NCI-H2227 (cell line): Measurements from ENCODE around the gene CPPED1.

Experiments
- DNase-seq: peaks from one replicate; lab custom pipeline; 2025; ENCODE audit not compliant: unreplicated experiment; lab: John Stamatoyannopoulos, UW

The CPPED1 gene

DNA sequence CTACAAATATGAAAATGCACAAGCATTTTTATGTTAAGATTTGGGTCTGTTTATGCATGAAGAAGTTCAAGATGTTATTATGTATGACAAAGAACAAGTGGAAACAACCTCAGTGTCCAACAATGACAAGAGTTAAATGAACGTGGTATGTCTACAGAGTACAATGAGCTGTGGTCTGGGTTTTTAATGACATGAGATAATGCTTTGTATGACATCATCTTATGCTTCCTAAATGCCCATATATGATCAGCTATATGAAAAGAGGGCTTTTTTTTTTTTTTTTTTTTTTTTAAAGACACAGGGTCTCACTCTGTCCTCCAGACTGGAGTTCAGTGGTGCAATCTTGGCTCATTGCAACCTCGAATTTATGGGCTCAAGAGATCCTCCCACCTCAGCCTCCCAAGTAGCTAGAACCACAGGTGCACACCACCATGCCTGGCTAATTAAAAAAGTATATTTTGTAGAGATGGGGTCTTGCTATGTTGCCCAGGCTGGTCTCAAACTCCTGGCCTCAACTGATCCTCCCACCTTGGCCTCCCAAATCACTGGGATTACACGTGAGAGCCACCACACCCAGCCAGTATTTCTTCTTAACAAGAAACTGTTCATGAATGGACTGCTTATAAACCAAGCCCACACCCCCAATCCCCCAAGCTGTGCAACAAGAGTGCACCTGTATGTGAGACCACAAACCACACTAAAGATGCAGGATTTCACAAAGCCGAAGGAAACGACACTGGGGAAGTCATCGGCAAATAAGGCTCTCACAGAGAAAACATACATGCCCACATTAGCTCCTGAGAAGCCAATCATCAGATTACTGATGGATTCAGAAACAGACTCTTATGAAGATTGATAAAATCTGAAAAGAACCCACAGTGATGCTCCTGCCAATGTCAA lies 114.5 kb downstream of the CPPED1 start:
- DNase-seq = no peak

DNA sequence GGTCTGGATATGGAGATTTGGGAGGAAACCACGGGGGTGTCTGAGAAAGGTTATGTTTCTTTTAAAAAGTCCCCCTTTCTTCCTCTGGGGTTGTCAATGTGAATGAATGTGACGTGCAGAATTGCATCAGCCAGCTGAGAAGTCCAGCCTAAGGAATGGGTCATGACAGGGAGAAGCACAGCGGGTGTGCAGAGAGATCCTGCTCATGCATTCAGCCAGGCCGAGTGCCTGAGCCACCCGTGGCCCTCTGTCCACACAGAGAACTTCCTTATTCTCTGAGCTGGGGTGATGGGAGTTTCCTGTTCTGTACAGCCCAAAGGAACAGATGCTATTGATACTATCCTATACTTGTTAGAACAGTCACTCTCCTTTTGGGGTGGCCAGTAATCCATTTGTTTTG lies 117.9 kb downstream of the CPPED1 start:
- DNase-seq = no peak

GRCh38 chr16:12682432-12683165 lies 121.1 kb downstream of the CPPED1 start:
- no peak for DNase-seq

GRCh38 chr16:12681653-12682052 lies 122.0 kb downstream of the CPPED1 start:
- no peak for DNase-seq

- DNase-seq = no peak
These were observed 123.2 kb downstream of the CPPED1 start for GRCh38 chr16:12680531-12680930.

- no peak for DNase-seq
These were observed 123.9 kb downstream of the CPPED1 start for GRCh38 chr16:12679660-12680272.

- DNase-seq = no peak
These were observed 124.7 kb downstream of the CPPED1 start for GRCh38 chr16:12678983-12679382.

DNA sequence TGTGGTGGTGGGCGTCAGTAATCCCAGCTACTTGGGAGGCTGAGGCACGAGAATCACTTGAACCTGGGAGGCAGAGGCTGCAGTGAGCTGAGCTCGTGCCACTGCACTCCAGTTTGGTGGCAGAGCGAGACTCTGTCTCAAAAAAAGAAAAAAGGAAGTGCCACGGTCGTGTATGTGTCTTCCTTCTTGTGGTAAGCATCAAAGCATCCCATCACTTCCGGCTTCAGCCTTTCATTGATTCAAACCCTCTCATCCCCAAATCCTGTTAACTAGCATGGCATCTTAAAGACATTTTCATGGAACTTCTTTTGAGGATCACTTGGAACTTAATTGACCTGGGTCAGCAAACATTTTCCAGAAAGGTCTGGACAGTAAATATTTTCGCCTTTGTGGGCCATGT lies 126.2 kb downstream of the CPPED1 start:
- no peak for DNase-seq

DNA sequence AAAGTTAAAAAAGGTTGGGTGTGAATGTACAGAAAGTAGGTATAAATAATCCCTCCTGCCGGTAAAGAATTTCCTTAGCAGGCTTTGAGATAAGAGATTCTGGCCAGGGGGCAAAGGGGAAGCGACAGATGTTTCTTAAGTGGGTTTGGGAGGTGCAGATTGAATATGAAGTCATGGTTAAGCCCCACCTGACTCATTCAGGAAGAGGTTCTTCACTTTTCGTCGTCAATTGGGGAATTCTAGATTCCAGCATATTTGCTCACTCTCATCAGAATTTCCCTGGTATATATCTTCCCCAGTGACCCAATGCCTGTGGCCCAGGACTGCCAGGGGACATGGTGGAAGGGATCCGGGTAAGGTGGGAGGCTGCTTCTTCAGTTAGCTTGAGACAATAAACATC lies 127.8 kb downstream of the CPPED1 start:
- DNase-seq = no peak

- DNase-seq = no peak
These were observed 128.6 kb downstream of the CPPED1 start for GRCh38 chr16:12675046-12675445.

DNA sequence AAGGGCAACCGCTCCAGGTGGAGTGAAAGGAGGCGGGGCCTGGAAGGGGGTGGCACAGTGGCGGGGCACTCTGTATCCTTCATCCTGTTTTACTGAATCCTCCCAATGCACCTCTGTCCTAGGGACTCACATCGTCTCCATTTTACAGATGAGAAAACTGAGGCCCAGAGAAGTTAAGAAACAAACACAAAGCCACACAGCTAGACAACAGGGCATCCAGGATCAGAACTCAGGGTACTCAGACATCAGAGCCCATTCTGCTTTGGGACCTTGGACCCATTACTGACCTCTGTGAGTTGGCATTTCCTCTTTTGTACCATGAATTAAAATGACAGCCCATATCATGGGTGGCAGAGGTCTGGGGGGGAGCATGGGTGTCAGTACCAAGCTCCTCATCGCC lies 129.2 kb downstream of the CPPED1 start:
- DNase-seq = no peak

GRCh38 chr16:12674071-12674470 lies 129.6 kb downstream of the CPPED1 start:
- DNase-seq = no peak

GRCh38 chr16:12673466-12673865 lies 130.2 kb downstream of the CPPED1 start:
- no peak for DNase-seq

- no peak for DNase-seq
These were observed 130.7 kb downstream of the CPPED1 start for GRCh38 chr16:12672986-12673385.

GRCh38 chr16:12669908-12670307 lies 133.8 kb downstream of the CPPED1 start:
- DNase-seq = no peak

- no peak for DNase-seq
These were observed 135.8 kb downstream of the CPPED1 start for GRCh38 chr16:12667909-12668308.

- DNase-seq = no peak
These were observed 139.4 kb downstream of the CPPED1 start for GRCh38 chr16:12664164-12664733.

DNA sequence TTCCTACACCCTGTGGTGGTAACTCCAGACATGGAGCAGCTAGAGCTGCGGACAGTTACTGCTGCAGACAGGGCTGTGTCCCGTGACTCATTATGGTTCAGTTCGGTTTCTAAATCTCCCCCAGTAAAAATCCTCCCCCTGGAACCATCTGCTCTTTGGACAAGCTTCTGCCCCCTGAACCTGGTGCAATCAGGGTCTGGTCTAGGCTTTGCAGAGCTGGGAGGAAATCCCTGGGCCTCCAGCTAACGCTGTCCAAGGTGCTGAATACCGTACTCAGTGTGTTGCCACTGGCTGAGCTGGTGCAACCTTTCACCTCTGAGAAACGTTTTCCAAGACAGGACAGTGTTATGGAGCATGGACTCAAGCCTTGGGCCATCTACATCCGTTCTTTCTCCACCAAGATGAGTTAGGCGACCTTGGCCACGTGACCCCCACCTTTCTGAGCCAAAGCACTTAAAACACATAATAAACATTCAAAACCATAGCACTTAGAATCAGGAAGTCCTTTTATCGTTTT lies 142.0 kb downstream of the CPPED1 start:
- no peak for DNase-seq

GRCh38 chr16:12659871-12660270 lies 143.8 kb downstream of the CPPED1 start:
- DNase-seq = no peak

GRCh38 chr16:12658506-12658905 lies 145.2 kb downstream of the CPPED1 start:
- DNase-seq = no peak

DNA sequence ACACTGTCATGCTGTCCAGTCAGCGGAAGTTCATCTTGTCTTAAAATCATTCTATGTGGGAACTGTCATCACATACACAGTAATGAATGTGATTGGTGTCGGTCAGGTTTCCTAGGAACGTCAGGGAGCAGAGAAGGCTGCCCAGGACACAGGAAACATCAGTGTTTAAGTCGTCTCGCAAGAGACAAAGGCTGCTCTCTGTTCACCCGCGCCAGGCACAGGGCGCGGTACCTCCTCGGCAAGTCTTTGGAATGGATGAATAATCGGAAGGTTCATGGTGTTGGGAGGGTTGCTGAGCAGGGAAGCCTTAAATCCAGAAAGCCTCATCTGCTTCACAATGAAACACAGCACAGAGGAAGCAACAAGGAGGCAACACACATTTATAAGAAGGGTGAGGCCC lies 148.2 kb downstream of the CPPED1 start:
- DNase-seq = no peak
